ENCODE measurements around the gene INHBB.

GRCh38 chr2:120324933-120325332 is 21.0 kb upstream of the INHBB start:
- TF ChIP-seq POLR2AphosphoS5 (IDR thresholded peaks at IDR 0.05; ENCODE audit: low read depth, low read length) (no peak), TAF1 (IDR thresholded peaks at IDR 0.05; ENCODE audit: borderline replicate concordance, low read depth, low read length) (no peak)
